ENCODE data around the gene PCTP.

PCTP gene

GRCh38 chr17:55806745-55807495 is 56.1 kb downstream of the PCTP start:
- no peak for DNase-seq (ENCODE audit: low spot score)

GRCh38 chr17:55811536-55811935 is 60.7 kb downstream of the PCTP start:
- DNase-seq (ENCODE audit: low spot score) = no peak

GRCh38 chr17:55812323-55812722 is 61.5 kb downstream of the PCTP start:
- no peak for DNase-seq (ENCODE audit: low spot score)

- DNase-seq (ENCODE audit: low spot score) = no peak
Observed at GRCh38 chr17:55813944-55814343, 63.1 kb downstream of the PCTP start.

GRCh38 chr17:55814377-55814776 is 63.5 kb downstream of the PCTP start:
- no peak for DNase-seq (ENCODE audit: low spot score)

GRCh38 chr17:55816532-55817396 is 65.9 kb downstream of the PCTP start:
- DNase-seq (ENCODE audit: low spot score) = peak; percentile 33

- peak; percentile 10 for DNase-seq (ENCODE audit: low spot score)
Observed at GRCh38 chr17:55817397-55817709, 66.5 kb downstream of the PCTP start.

GRCh38 chr17:55818026-55818425 is 67.2 kb downstream of the PCTP start:
- no peak for DNase-seq (ENCODE audit: low spot score)

GRCh38 chr17:55818451-55819375 is 67.9 kb downstream of the PCTP start:
- no peak for DNase-seq (ENCODE audit: low spot score)

- DNase-seq (ENCODE audit: low spot score) = no peak
Observed at GRCh38 chr17:55820675-55821074, 69.8 kb downstream of the PCTP start.

GRCh38 chr17:55822028-55822427 is 71.2 kb downstream of the PCTP start:
- DNase-seq (ENCODE audit: low spot score) = no peak

- peak; percentile 4 for DNase-seq (ENCODE audit: low spot score)
Observed at GRCh38 chr17:55825213-55825612, 74.4 kb downstream of the PCTP start.

All from hematopoietic multipotent progenitor cell treated with erythropoietin and hydrocortisone succinate and interleukin-3 and kit ligand, for 15 days (in vitro differentiated cells).